ENCODE data around the gene TCF19.

Gene TCF19

DNA sequence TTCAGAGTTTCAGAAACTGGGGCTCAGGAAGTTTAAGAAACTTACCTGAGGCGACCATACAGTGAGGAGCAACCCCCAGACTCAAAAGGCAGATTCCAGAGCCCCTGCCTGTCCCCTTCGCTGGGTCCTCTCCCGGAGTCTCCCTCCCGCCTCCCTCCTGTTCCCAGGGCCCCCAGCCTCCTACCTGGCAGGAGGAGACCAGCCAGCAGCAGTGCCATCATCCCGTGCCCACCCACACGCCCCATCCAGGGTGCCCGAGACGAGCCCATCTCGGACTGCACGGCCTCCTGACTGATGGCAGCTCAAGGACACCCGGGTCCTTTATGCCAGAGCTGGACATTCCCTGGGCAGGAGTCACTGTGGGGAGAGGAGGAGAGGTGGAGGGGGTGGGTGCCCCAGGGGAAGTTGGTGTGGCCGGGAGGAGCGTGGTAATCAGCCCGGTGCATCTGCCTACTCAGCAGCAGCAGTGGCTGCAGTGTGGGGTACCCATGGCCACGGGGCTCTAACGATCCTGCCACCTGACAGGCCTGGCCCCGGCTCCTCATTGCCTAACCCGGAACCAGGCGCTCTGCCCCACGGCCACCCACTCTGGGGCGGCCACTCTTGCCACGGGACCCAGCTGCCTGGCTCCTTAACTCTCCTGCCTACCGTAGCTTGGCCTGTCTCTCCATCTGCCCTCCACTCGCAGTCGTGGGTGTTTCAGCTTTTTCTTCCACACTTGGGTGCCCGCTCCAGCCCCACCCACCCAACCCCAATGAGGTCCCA, 38.1 kb upstream of the TCF19 start, which contains the start of gene CDSN:
TSS of gene CDSN (minus strand) at position 296 of the 765 bp plus-strand sequence. CDS start at position 269, 27 bp downstream.
- Histone ChIP-seq H3K79me1 (ENCODE audit: low read length) (no peaks in the 10 kb centered on the region), H2BK5ac (ENCODE audit: low read length) (no peak within 1 kb of the TSS), H2BK120ac (ENCODE audit: low read depth, low read length) (no peak within 1 kb of the TSS), H3K56ac (ENCODE audit: low read length) (no peak within 1 kb of the TSS), H3K9ac (ENCODE audit: low read length) (no peak within 1 kb of the TSS), H2BK15ac (replicated peaks; ENCODE audit: low read depth) (no peak within 1 kb of the TSS), H3K18ac (ENCODE audit: low read length) (no peak within 1 kb of the TSS), H3K79me2 (ENCODE audit: control insufficient read depth, insufficient read depth, low read length) (no peaks in the 10 kb centered on the region), H3K4me2 (ENCODE audit: low read length) (no peak within 1 kb of the TSS), H4K5ac (ENCODE audit: low read length) (no peak within 1 kb of the TSS), H3K23ac (ENCODE audit: low read length) (no peak within 1 kb of the TSS), H3K4me3 (ENCODE audit: low read length) (no peak within 1 kb of the TSS), H3K27me3 (ENCODE audit: insufficient read depth, low read length, poor library complexity) (no peaks in the 10 kb centered on the region), H3K4me1 (ENCODE audit: control insufficient read depth, low read depth, low read length) (no peaks in the 10 kb centered on the region), H3K36me3 (ENCODE audit: control insufficient read depth, insufficient read depth, low read length) (no peaks in the 10 kb centered on the region), H4K8ac (ENCODE audit: low read depth, low read length) (no peak within 1 kb of the TSS), H3K27ac (ENCODE audit: low read depth, low read length) (no peak within 1 kb of the TSS), H3K4ac (ENCODE audit: low read depth, low read length) (no peak within 1 kb of the TSS), H2AK5ac (ENCODE audit: low read length) (no peak within 1 kb of the TSS)
- WGBS (ENCODE audit: extremely low coverage, insufficient coverage, low lambda C conversion rate), result no CpG with 5 or more reads among the region's 26 CpGs
- DNase-seq, result no peak

- no CpG with 5 or more reads among the region's 12 CpGs for WGBS (ENCODE audit: extremely low coverage, insufficient coverage, low lambda C conversion rate)
- Histone ChIP-seq H3K4me2 (ENCODE audit: low read length) (no peak overlapping the region), H2AK5ac (ENCODE audit: low read length) (no peak overlapping the region), H3K9ac (ENCODE audit: low read length) (no peak overlapping the region), H3K4me3 (ENCODE audit: low read length) (no peak overlapping the region), H3K18ac (ENCODE audit: low read length) (no peak overlapping the region), H3K4me1 (ENCODE audit: control insufficient read depth, low read depth, low read length) (no peaks in the 10 kb centered on the region), H3K36me3 (ENCODE audit: control insufficient read depth, insufficient read depth, low read length) (no peaks in the 10 kb centered on the region), H3K56ac (ENCODE audit: low read length) (no peak overlapping the region), H4K8ac (ENCODE audit: low read depth, low read length) (no peak overlapping the region), H3K23ac (ENCODE audit: low read length) (no peak overlapping the region), H2BK15ac (replicated peaks; ENCODE audit: low read depth) (no peak overlapping the region), H2BK120ac (ENCODE audit: low read depth, low read length) (no peak overlapping the region), H3K27ac (ENCODE audit: low read depth, low read length) (no peak overlapping the region), H3K79me2 (ENCODE audit: control insufficient read depth, insufficient read depth, low read length) (no peaks in the 10 kb centered on the region), H3K79me1 (ENCODE audit: low read length) (no peaks in the 10 kb centered on the region), H3K27me3 (ENCODE audit: insufficient read depth, low read length, poor library complexity) (no peaks in the 10 kb centered on the region), H4K5ac (ENCODE audit: low read length) (no peak overlapping the region), H2BK5ac (ENCODE audit: low read length) (no peak overlapping the region), H3K4ac (ENCODE audit: low read depth, low read length) (no peak overlapping the region)
- no peak for DNase-seq
Observed at GRCh38 chr6:31121131-31121790, 37.1 kb upstream of the TCF19 start.

DNA sequence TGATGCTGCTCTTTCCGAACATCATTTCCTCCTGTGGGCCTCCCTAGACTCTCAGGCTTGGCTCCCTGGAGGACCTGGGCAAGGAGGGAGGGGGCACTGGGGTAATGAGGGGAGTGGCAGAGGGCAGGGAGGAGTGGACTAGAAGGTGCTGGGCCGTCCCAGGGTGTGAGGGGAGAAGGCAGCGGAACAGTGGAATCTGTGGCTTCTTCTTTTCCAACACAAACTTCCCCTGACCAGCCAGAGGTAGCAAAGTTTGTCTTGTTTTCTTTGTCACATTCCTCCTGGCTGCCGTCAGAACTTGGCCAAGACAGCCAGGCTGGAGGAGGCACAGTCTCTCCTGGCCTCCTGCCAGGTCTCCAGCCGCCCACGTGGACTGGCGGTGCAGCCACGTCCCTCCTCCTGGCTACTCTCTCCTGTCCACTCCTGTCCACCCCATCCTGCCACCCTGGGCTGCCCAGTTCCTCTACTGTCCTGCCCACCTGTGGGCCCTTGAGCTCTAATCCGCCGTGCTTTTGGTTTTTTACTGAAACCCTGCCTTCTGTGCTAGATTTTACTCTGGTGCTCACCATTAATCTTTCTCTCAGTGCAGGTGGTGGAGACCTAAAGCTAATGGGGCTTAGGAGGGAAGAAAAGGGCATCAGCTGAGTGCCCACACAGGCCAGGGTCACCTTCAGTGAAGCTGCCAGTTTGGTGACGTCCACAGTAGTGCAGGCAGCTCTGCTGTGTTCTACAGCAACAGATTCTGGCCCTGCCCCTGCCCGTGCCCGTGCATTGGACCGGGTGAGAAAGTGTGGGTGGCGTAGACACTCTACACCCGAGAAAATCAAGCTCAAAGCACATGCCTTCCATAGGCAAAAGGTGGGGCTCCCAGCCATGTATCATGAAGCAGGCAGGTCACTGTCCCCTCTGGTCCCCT, 35.3 kb upstream of the TCF19 start:
- no peak overlapping the region for H2BK15ac ChIP-seq (replicated peaks; ENCODE audit: low read depth)

DNA sequence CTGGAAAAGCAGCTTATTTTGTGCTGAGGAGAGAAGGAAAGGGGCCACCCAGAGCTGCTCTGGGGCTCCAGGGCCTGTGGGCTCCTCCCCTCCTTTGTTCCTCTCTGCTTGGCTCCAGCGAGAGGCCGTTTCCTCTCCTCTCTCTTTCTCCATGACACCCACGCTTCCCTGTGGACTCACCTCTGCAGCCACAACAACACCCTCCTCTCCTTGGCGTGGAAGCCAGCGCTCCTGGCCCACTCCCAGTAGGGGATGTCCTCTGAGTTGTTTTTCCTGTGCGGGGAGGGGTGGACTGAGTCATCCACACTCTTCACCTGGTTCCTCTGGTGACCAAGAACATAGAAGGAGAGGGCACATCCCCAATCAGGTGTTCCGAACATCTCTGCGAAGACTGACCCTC, 33.2 kb upstream of the TCF19 start:
- no peaks in the 10 kb centered on the region for H3K36me3 ChIP-seq (ENCODE audit: control insufficient read depth, insufficient read depth, low read length)
- no peaks in the 10 kb centered on the region for H3K79me1 ChIP-seq (ENCODE audit: low read length)
- H3K56ac ChIP-seq (ENCODE audit: low read length), result peak overlapping the region; percentile 65
- no peak overlapping the region for H2BK5ac ChIP-seq (ENCODE audit: low read length)
- no peaks in the 10 kb centered on the region for H3K4me1 ChIP-seq (ENCODE audit: control insufficient read depth, low read depth, low read length)
- no peak for DNase-seq
- no CpG with 5 or more reads among the region's 8 CpGs for WGBS (ENCODE audit: extremely low coverage, insufficient coverage, low lambda C conversion rate)
- H3K79me2 ChIP-seq (ENCODE audit: control insufficient read depth, insufficient read depth, low read length), result no peaks in the 10 kb centered on the region
- no peaks in the 10 kb centered on the region for H3K27me3 ChIP-seq (ENCODE audit: insufficient read depth, low read length, poor library complexity)
- H3K4ac ChIP-seq (ENCODE audit: low read depth, low read length), result no peak overlapping the region
- H3K18ac ChIP-seq (ENCODE audit: low read length), result peak overlapping the region; percentile 20
- H3K9ac ChIP-seq (ENCODE audit: low read length), result no peak overlapping the region
- no peak overlapping the region for H2BK120ac ChIP-seq (ENCODE audit: low read depth, low read length)
- no peak overlapping the region for H3K23ac ChIP-seq (ENCODE audit: low read length)
- H4K8ac ChIP-seq (ENCODE audit: low read depth, low read length), result no peak overlapping the region
- H3K4me3 ChIP-seq (ENCODE audit: low read length), result no peak overlapping the region
- no peak overlapping the region for H2BK15ac ChIP-seq (replicated peaks; ENCODE audit: low read depth)
- no peak overlapping the region for H3K4me2 ChIP-seq (ENCODE audit: low read length)
- no peak overlapping the region for H2AK5ac ChIP-seq (ENCODE audit: low read length)
- no peak overlapping the region for H3K27ac ChIP-seq (ENCODE audit: low read depth, low read length)
- no peak overlapping the region for H4K5ac ChIP-seq (ENCODE audit: low read length)

More for the DNA sequence above, 35.3 kb upstream of the TCF19 start:
- no peak overlapping the region for H3K4ac ChIP-seq (ENCODE audit: low read depth, low read length)
- no peak for DNase-seq
- H3K9ac ChIP-seq (ENCODE audit: low read length), result no peak overlapping the region
- no peak overlapping the region for H2BK120ac ChIP-seq (ENCODE audit: low read depth, low read length)
- no CpG with 5 or more reads among the region's 16 CpGs for WGBS (ENCODE audit: extremely low coverage, insufficient coverage, low lambda C conversion rate)
- H4K5ac ChIP-seq (ENCODE audit: low read length), result no peak overlapping the region
- H4K8ac ChIP-seq (ENCODE audit: low read depth, low read length), result no peak overlapping the region
- no peak overlapping the region for H3K27ac ChIP-seq (ENCODE audit: low read depth, low read length)
- no peaks in the 10 kb centered on the region for H3K36me3 ChIP-seq (ENCODE audit: control insufficient read depth, insufficient read depth, low read length)
- no peak overlapping the region for H2AK5ac ChIP-seq (ENCODE audit: low read length)
- H3K56ac ChIP-seq (ENCODE audit: low read length), result peak overlapping the region; percentile 22
- H3K79me2 ChIP-seq (ENCODE audit: control insufficient read depth, insufficient read depth, low read length), result no peaks in the 10 kb centered on the region
- no peak overlapping the region for H3K18ac ChIP-seq (ENCODE audit: low read length)
- no peak overlapping the region for H3K4me3 ChIP-seq (ENCODE audit: low read length)
- H3K23ac ChIP-seq (ENCODE audit: low read length), result no peak overlapping the region
- no peak overlapping the region for H3K4me2 ChIP-seq (ENCODE audit: low read length)
- no peak overlapping the region for H2BK5ac ChIP-seq (ENCODE audit: low read length)
- no peaks in the 10 kb centered on the region for H3K4me1 ChIP-seq (ENCODE audit: control insufficient read depth, low read depth, low read length)
- H3K27me3 ChIP-seq (ENCODE audit: insufficient read depth, low read length, poor library complexity), result no peaks in the 10 kb centered on the region
- no peaks in the 10 kb centered on the region for H3K79me1 ChIP-seq (ENCODE audit: low read length)

DNA sequence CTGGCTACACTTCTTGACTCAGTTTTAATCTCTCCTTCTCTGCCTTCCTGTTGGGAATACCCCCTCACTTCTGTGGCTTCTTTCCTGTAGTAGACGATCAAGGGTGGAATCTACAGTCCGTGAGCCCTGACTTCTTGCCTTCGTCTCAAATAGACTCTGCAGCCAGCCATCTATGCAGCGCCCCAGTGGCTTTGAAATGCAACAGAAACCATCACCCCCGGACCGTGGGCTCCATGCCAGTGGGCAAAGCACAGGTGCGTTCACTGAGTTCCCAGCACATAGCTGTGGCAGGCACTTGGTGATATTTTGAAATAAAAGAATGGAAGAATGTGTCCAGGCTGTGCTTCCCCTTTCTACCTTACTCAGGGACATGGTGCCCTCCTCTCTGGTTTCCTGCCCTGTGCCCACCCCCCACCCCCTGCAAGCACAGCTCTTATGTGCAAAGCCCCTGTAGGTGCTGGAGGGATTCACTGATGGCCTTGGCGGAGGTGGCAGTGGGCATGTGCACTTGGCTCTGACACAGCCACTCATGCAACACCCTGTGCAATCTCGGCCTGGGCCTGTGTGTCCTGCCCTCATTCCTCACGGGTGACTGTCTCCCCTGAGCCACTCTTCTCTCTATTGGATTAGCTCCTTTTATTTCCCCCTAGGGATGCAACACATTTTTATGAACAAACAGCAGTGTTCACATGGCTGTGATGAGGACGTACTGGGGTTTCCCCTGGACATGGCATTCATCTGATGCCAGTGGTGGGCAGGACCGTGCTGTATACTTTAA, 32.6 kb upstream of the TCF19 start:
- H3K36me3 ChIP-seq (ENCODE audit: control insufficient read depth, insufficient read depth, low read length), result no peaks in the 10 kb centered on the region
- H3K9ac ChIP-seq (ENCODE audit: low read length), result no peak overlapping the region
- H3K56ac ChIP-seq (ENCODE audit: low read length), result no peak overlapping the region
- no peak overlapping the region for H3K4ac ChIP-seq (ENCODE audit: low read depth, low read length)
- H3K79me2 ChIP-seq (ENCODE audit: control insufficient read depth, insufficient read depth, low read length), result no peaks in the 10 kb centered on the region
- no peaks in the 10 kb centered on the region for H3K79me1 ChIP-seq (ENCODE audit: low read length)
- no peaks in the 10 kb centered on the region for H3K4me1 ChIP-seq (ENCODE audit: control insufficient read depth, low read depth, low read length)
- no peak overlapping the region for H4K8ac ChIP-seq (ENCODE audit: low read depth, low read length)
- no CpG with 5 or more reads among the region's 12 CpGs for WGBS (ENCODE audit: extremely low coverage, insufficient coverage, low lambda C conversion rate)
- no peak overlapping the region for H4K5ac ChIP-seq (ENCODE audit: low read length)
- no peak overlapping the region for H3K4me2 ChIP-seq (ENCODE audit: low read length)
- no peak overlapping the region for H3K18ac ChIP-seq (ENCODE audit: low read length)
- DNase-seq, result no peak
- no peak overlapping the region for H2BK120ac ChIP-seq (ENCODE audit: low read depth, low read length)
- H2AK5ac ChIP-seq (ENCODE audit: low read length), result no peak overlapping the region
- no peak overlapping the region for H2BK15ac ChIP-seq (replicated peaks; ENCODE audit: low read depth)
- no peak overlapping the region for H3K23ac ChIP-seq (ENCODE audit: low read length)
- H3K4me3 ChIP-seq (ENCODE audit: low read length), result no peak overlapping the region
- no peak overlapping the region for H2BK5ac ChIP-seq (ENCODE audit: low read length)
- H3K27me3 ChIP-seq (ENCODE audit: insufficient read depth, low read length, poor library complexity), result no peaks in the 10 kb centered on the region
- no peak overlapping the region for H3K27ac ChIP-seq (ENCODE audit: low read depth, low read length)

Measured in mesendoderm (in vitro differentiated cells).